Sigmoid colon (tissue), 7 donors: ENCODE results near the gene GPHN. TPM values are rescaled to one million over a fixed set of nuclear protein-coding genes. Genes with fewer than 3 reads are reported as not detected.

Experiments used
- DNase-seq: peaks from one replicate; pipeline ENCODE4 v3.0.0-alpha.2; 2019
- H3K27ac ChIP-seq, 4 donors: fragments of 200-600 bp; sonication (generic); one replicate each; pipeline ENCODE4 v1.5.1; 2016 to 2019; ENCODE audit warnings: mild to moderate bottlenecking in 1 of 4
- H3K27me3 ChIP-seq, 3 donors: fragments of 200-600 bp; sonication (generic); one replicate each; pipeline ENCODE4 v1.5.1; 2019; ENCODE audit warnings: mild to moderate bottlenecking in 1 of 3
- H3K36me3 ChIP-seq, 4 donors: fragments of 200-600 bp; sonication (generic); one replicate each; pipeline ENCODE4 v1.5.1; 2016 to 2019
- H3K4me1 ChIP-seq, 4 donors: fragments of 200-600 bp; sonication (generic); one replicate each; pipeline ENCODE4 v1.5.1; 2017 to 2019
- H3K4me3 ChIP-seq, 4 donors: fragments of 200-600 bp; sonication (generic); one replicate each; pipeline ENCODE4 v1.5.1; 2017 to 2019; ENCODE audit warnings: mild to moderate bottlenecking in 2 of 4, moderate library complexity in 1 of 4
- H3K9me3 ChIP-seq, 4 donors: fragments of 200-600 bp in 3 of 4; sonication (generic) in 3 of 4; one replicate each; pipeline versions ENCODE4 v1.5.1 to v1.6.1; 2013 to 2019
- EP300 ChIP-seq, 4 donors: sonication (generic); formaldehyde crosslinking; IDR thresholded peaks; one replicate each; pipeline ENCODE4 v1.6.1; 2017; ENCODE audit warnings: antibody characterized with exemption in 4 of 4
- POLR2A ChIP-seq, 2 donors: fragments of 450-650 bp; IDR thresholded peaks; one replicate each; pipeline ENCODE4 v1.6.1; 2016; ENCODE audit warnings: antibody characterized with exemption in 2 of 2, mild to moderate bottlenecking in 2 of 2, moderate library complexity in 2 of 2
- POLR2AphosphoS5 ChIP-seq, 4 donors: sonication (generic); formaldehyde crosslinking; IDR thresholded peaks; one replicate each; pipeline ENCODE4 v1.6.1; 2017; ENCODE audit warnings: antibody characterized with exemption in 4 of 4
- WGBS, 2 donors: extraction: QIAGEN DNeasy Blood & Tissue Kit; methylation state at CpG; one replicate each; pipeline ENCODE4 v1.1.7; 2013; 5-methylcytosine and 5-hydroxymethylcytosine counted together
- intact Hi-C: fragments of 100-400 bp; cut with DNase I; formaldehyde crosslinking; loops from one replicate; pipeline ENCODE4 v1.15.1; 2023
- polyA plus RNA-seq, 3 donors: library from polyadenylated mRNA; stranded (reverse); fragments of 200-250 nt; gene quantifications; one replicate each; pipeline ENCODE4 v1.2.3, GENCODE V29; 2013
- total RNA-seq, 4 donors: library from RNA; depleted of rRNA; stranded (reverse); fragments of >200 nt; gene quantifications; one replicate each; pipeline ENCODE4 v1.1.0, GENCODE V29; 2016
- TF ChIP-seq, protein P1 (sequence below), 4 experiments: fragments of 450-650 bp in 3 of 4; fragments of 200-600 bp in 1 of 4; IDR thresholded peaks; one replicate each; pipeline ENCODE4 v1.5.1; 2016 to 2019; ENCODE audit warnings: antibody characterized with exemption in 4 of 4, mild to moderate bottlenecking in 3 of 4, moderate library complexity in 2 of 4
- donor health status: healthy with polysubstance abuse.
- donor health status: Bipolar disorder and iron deficiency.
- donor health status: healthy.

The GPHN gene
- total and polyA plus RNA-seq, 7 donors: 5.4 to 20.3 (median 14.1) TPM

- intact Hi-C loops: no loop called here
Observed at GRCh38 chr14:66982247-66982646, 474.3 kb downstream of the GPHN start.

DNA sequence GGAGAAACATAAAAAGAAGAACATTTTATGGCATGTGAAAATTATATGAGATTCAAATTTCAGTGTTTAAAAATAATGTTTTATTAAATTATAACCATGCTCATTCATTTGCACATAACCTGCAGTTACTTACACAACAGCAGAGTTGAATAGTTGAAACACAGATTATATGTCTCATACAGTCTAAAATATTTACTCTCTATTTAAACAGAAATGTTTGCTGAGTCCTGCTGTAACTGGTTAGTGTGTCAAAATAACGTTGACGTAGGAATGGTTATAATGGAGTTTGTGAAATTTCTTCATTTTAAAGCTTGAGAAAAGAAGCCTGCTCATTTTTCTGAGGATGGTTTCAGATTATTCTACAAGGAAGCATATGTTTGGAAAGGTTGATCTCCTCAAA lies 484.8 kb downstream of the GPHN start:
- 78 to 84% methylated on average over 2 of the region's 2 CpGs for WGBS, 2 donors
- DNase-seq: no peak
- Histone ChIP-seq H3K4me1 (no peaks in the 10 kb centered on the region), H3K27me3 (no peaks in the 10 kb centered on the region), H3K9me3 (no peaks in the 10 kb centered on the region), H3K4me3 (no peak overlapping the region), H3K27ac (no peak overlapping the region), H3K36me3 (no peaks in the 10 kb centered on the region)
- TF ChIP-seq POLR2AphosphoS5 (IDR thresholded peaks at IDR 0.05): no peak
- no peak for TF ChIP-seq EP300 (IDR thresholded peaks at IDR 0.05)
- intact Hi-C loops: no loop called here

More at GRCh38 chr14:66982247-66982646, 474.3 kb downstream of the GPHN start:
- no peak overlapping the region for H3K27ac ChIP-seq
- no peaks in the 10 kb centered on the region for H3K27me3 ChIP-seq
- no peak for DNase-seq
- H3K36me3 ChIP-seq: peaks cover 0 to 4% (median 0%) of the 10 kb centered on the region in 4 donors
- TF ChIP-seq POLR2A (IDR thresholded peaks at IDR 0.05): no peak
- no peak for TF ChIP-seq EP300 (IDR thresholded peaks at IDR 0.05)
- TF ChIP-seq, protein P1, sequence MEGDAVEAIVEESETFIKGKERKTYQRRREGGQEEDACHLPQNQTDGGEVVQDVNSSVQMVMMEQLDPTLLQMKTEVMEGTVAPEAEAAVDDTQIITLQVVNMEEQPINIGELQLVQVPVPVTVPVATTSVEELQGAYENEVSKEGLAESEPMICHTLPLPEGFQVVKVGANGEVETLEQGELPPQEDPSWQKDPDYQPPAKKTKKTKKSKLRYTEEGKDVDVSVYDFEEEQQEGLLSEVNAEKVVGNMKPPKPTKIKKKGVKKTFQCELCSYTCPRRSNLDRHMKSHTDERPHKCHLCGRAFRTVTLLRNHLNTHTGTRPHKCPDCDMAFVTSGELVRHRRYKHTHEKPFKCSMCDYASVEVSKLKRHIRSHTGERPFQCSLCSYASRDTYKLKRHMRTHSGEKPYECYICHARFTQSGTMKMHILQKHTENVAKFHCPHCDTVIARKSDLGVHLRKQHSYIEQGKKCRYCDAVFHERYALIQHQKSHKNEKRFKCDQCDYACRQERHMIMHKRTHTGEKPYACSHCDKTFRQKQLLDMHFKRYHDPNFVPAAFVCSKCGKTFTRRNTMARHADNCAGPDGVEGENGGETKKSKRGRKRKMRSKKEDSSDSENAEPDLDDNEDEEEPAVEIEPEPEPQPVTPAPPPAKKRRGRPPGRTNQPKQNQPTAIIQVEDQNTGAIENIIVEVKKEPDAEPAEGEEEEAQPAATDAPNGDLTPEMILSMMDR (IDR thresholded peaks at IDR 0.05): no peak
- TF ChIP-seq POLR2AphosphoS5 (IDR thresholded peaks at IDR 0.05): no peak
- no peaks in the 10 kb centered on the region for H3K9me3 ChIP-seq
- H3K4me3 ChIP-seq: no peak overlapping the region
- H3K4me1 ChIP-seq: no peaks in the 10 kb centered on the region

DNA sequence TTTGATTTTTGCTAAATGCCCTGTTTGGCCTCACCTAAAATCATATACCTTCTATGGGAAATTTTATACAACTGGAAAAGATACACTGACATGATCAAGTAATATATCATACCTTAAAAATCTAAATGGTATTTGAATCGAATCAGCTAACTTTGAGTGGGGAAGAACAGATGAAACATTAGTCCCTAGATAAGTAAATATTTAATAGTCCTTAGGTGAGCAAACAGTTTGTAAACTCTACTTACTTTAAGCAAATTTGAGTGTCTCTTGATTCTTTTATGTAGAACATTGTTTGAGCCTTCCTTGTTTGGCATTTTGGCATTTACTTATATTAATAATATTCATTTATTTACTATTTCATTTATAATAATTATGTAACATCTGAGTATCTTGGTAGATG lies 485.6 kb downstream of the GPHN start:
- Histone ChIP-seq H3K36me3 (no peaks in the 10 kb centered on the region), H3K4me1 (no peaks in the 10 kb centered on the region), H3K27ac (no peak overlapping the region), H3K9me3 (no peaks in the 10 kb centered on the region), H3K27me3 (no peaks in the 10 kb centered on the region), H3K4me3 (no peak overlapping the region)
- WGBS, 2 donors: 89 to 94% methylated on average over 1 of the region's 1 CpG
- intact Hi-C loops: no loop called here
- no peak for DNase-seq
- TF ChIP-seq EP300 (IDR thresholded peaks at IDR 0.05) (no peak), POLR2A (IDR thresholded peaks at IDR 0.05) (no peak)

- H3K27me3 ChIP-seq: no peaks in the 10 kb centered on the region
- WGBS, 2 donors: 75 to 76% methylated on average over 3 of the region's 3 CpGs
- no peak overlapping the region for H3K27ac ChIP-seq
- H3K4me1 ChIP-seq: no peaks in the 10 kb centered on the region
- TF ChIP-seq, protein P1 (IDR thresholded peaks at IDR 0.05): no peak
- no peak for TF ChIP-seq POLR2AphosphoS5 (IDR thresholded peaks at IDR 0.05)
- DNase-seq: no peak
- no peaks in the 10 kb centered on the region for H3K9me3 ChIP-seq
- intact Hi-C loops: no loop called here
- no peak overlapping the region for H3K4me3 ChIP-seq
- no peaks in the 10 kb centered on the region for H3K36me3 ChIP-seq
Observed at GRCh38 chr14:66998013-66998412, 490.1 kb downstream of the GPHN start.

DNA sequence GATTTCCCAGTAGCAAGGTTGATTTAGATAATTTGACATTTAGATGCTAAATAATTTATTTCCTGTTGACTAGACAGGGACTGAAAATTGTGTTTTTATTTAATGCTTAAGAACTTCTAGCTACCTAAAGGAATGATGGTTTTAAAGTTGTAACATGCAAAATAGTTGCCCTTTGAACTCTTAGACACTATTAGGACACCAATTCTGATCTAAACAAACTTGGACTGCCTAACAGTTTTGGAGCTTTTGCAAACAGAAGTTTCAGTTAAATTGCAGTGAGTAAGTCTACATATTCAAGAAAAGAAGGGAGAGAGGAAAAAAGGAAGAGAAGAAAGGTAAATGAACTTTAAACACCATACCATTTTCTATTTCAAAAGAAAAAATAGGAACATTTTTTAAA lies 492.0 kb downstream of the GPHN start:
- TF ChIP-seq, protein P1 (IDR thresholded peaks at IDR 0.05): no peak
- TF ChIP-seq POLR2A (IDR thresholded peaks at IDR 0.05) (no peak), EP300 (IDR thresholded peaks at IDR 0.05) (no peak), POLR2AphosphoS5 (IDR thresholded peaks at IDR 0.05) (no peak)
- H3K27me3 ChIP-seq: no peaks in the 10 kb centered on the region
- no peak overlapping the region for H3K27ac ChIP-seq
- H3K4me3 ChIP-seq: no peak overlapping the region
- no peak for DNase-seq
- intact Hi-C loops: no loop called here
- H3K4me1 ChIP-seq: no peaks in the 10 kb centered on the region
- H3K36me3 ChIP-seq: no peaks in the 10 kb centered on the region
- no peaks in the 10 kb centered on the region for H3K9me3 ChIP-seq

DNA sequence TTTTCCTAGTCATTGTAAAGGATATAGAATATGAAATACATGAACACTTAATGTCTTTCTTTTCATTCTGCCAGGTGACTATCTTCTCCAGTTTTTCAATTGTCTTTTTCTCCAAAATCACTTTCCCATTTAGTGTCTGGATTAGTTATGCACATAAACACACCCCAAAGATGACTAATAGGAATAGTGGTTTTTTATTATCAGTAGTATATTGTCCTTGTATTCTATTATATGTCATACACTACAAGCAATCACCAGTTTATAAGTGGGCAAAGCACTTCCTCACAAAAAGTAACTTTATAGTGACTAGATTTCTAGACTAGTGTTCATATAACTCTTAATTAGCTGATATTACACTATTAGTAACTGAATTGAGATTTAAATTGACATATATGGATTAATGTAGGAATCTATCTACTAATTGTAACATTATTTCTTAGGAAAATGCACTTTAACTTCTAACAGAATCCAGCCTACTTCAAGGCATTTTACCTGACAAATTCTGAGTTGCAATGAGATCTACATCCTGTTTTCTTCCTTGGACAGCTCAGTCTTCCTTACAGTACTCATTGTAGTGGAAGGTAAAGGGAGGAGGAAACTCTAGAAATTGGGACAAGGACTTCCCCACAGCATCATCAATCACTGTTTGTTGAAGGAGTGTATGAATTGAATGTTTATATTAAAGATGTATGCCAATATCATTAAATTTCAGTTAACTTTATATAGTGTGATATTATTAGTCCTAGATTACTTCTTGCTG lies 495.2 kb downstream of the GPHN start:
- no peak overlapping the region for H3K27ac ChIP-seq
- no peak for DNase-seq
- no peaks in the 10 kb centered on the region for H3K9me3 ChIP-seq
- no peak for TF ChIP-seq POLR2A (IDR thresholded peaks at IDR 0.05)
- H3K4me1 ChIP-seq: no peaks in the 10 kb centered on the region
- no peak overlapping the region for H3K4me3 ChIP-seq
- no peaks in the 10 kb centered on the region for H3K36me3 ChIP-seq
- intact Hi-C loops: no loop called here
- no peaks in the 10 kb centered on the region for H3K27me3 ChIP-seq
